Nephron progenitor cell (in vitro differentiated cells): ENCODE data around the gene KDM3B.
"Not testable (repeated sequence)": the region's sequence is repeated elsewhere in the genome, so short reads cannot be mapped to it uniquely, and the experiment has no call there.

Source experiments
- DNase-seq: peaks from one replicate; pipeline ENCODE4 v3.0.0; 2021
- H3K27ac Mint-ChIP-seq: 2 replicates; pipeline ENCODE4 v1.8.0; 2021; ENCODE audit warnings: mild to moderate bottlenecking, moderate library complexity, mixed read lengths
- H3K27me3 Mint-ChIP-seq: 2 replicates; pipeline ENCODE4 v1.8.0; 2021; ENCODE audit warnings: mild to moderate bottlenecking, low read depth, mixed read lengths; ENCODE audit not compliant: poor library complexity
- H3K36me3 Mint-ChIP-seq: 2 replicates; pipeline ENCODE4 v1.8.0; 2021; ENCODE audit warnings: low read depth, mixed read lengths
- H3K4me1 Mint-ChIP-seq: 2 replicates; pipeline ENCODE4 v1.8.0; 2021; ENCODE audit warnings: mixed read lengths
- H3K4me3 Mint-ChIP-seq: 2 replicates; pipeline ENCODE4 v1.8.0; 2021; ENCODE audit warnings: mild to moderate bottlenecking, moderate library complexity, mixed read lengths
- H3K9me3 Mint-ChIP-seq: 2 replicates; pipeline ENCODE4 v1.8.0; 2021; ENCODE audit warnings: mild to moderate bottlenecking, moderate library complexity, mixed read lengths
- CTCF ChIP-seq: fragments of 200-600 bp; sonication (generic); IDR thresholded peaks from 2 replicates; pipeline ENCODE4 v1.5.0; 2021; ENCODE audit warnings: antibody characterized with exemption

The KDM3B gene

GRCh38 chr5:138352071-138352721, at the start of gene KDM3B:
Gene KDM3B (plus strand): TSS chr5:138352685. CDS start chr5:138352796, 111 bp downstream.
- Mint-ChIP-seq H3K27me3 (no peaks in the 10 kb centered on the region), H3K4me3 (peak within 1 kb of the TSS; percentile 97), H3K4me1 (peaks cover 29% of the 10 kb centered on the region), H3K36me3 (peaks cover 54% of the 10 kb centered on the region), H3K9me3 (peaks cover 12% of the 10 kb centered on the region), H3K27ac (peak within 1 kb of the TSS; percentile 97)
- peak; percentile 92 for DNase-seq
- TF ChIP-seq CTCF: peak; percentile 99

GRCh38 chr5:138303372-138303771, 49.1 kb upstream of the KDM3B start:
- Mint-ChIP-seq H3K4me1 (no peaks in the 10 kb centered on the region), H3K27ac (peak overlapping the region; percentile 19), H3K4me3 (no peak overlapping the region), H3K36me3 (peaks cover 45% of the 10 kb centered on the region), H3K9me3 (peaks cover 6% of the 10 kb centered on the region), H3K27me3 (no peaks in the 10 kb centered on the region)
- DNase-seq: no peak
- no peak for TF ChIP-seq CTCF

- TF ChIP-seq CTCF: no peak
- no peaks in the 10 kb centered on the region for H3K27me3 Mint-ChIP-seq
- H3K4me1 Mint-ChIP-seq: no peaks in the 10 kb centered on the region
- DNase-seq: no peak
- H3K36me3 Mint-ChIP-seq: peaks cover 39% of the 10 kb centered on the region
- H3K9me3 Mint-ChIP-seq: no peaks in the 10 kb centered on the region
- H3K4me3 Mint-ChIP-seq: no peak overlapping the region
- H3K27ac Mint-ChIP-seq: no peak overlapping the region
These were observed 46.7 kb upstream of the KDM3B start for GRCh38 chr5:138305797-138306196.

GRCh38 chr5:138315751-138316278, 36.7 kb upstream of the KDM3B start:
- H3K36me3 Mint-ChIP-seq: peaks cover 48% of the 10 kb centered on the region
- no peak overlapping the region for H3K4me3 Mint-ChIP-seq
- no peak for TF ChIP-seq CTCF
- DNase-seq: no peak
- H3K27me3 Mint-ChIP-seq: no peaks in the 10 kb centered on the region
- H3K4me1 Mint-ChIP-seq: no peaks in the 10 kb centered on the region
- no peak overlapping the region for H3K27ac Mint-ChIP-seq
- no peaks in the 10 kb centered on the region for H3K9me3 Mint-ChIP-seq

- H3K9me3 Mint-ChIP-seq: no peaks in the 10 kb centered on the region
- H3K4me1 Mint-ChIP-seq: no peaks in the 10 kb centered on the region
- TF ChIP-seq CTCF: no peak
- DNase-seq: no peak
- no peaks in the 10 kb centered on the region for H3K27me3 Mint-ChIP-seq
- H3K36me3 Mint-ChIP-seq: peaks cover 43% of the 10 kb centered on the region
- no peak overlapping the region for H3K27ac Mint-ChIP-seq
- H3K4me3 Mint-ChIP-seq: no peak overlapping the region
These were observed 36.1 kb upstream of the KDM3B start for GRCh38 chr5:138316355-138316754.

GRCh38 chr5:138318211-138318610, 34.3 kb upstream of the KDM3B start:
- not testable (repeated sequence) for H3K4me1 Mint-ChIP-seq, H3K9me3 Mint-ChIP-seq, H3K4me3 Mint-ChIP-seq

More at GRCh38 chr5:138318211-138318610, 34.3 kb upstream of the KDM3B start:
- not testable (repeated sequence) for DNase-seq, H3K27ac Mint-ChIP-seq, H3K27me3 Mint-ChIP-seq
- H3K36me3 Mint-ChIP-seq: peaks cover 26% of the 10 kb centered on the region
